T-helper 17 cell (primary cell): ENCODE measurements around the gene CSF1. TPM values are rescaled to one million over a fixed set of nuclear protein-coding genes. Genes with fewer than 3 reads are reported as not detected.
"Not testable (repeated sequence)": the region's sequence is repeated elsewhere in the genome, so short reads cannot be mapped to it uniquely, and the experiment has no call there.

Experiments
- ATAC-seq: fragments of 150-1000 bp; cut with Tn5 transposase; 2 replicates; pipeline ENCODE4 v1.10.0; 2021; ENCODE audit warnings: mild to moderate bottlenecking, moderate library complexity
- DNase-seq, 3 donors: peaks; one replicate each; pipeline versions ENCODE4 v3.0.0 to v3.0.0-alpha.2; 2020 to 2021
- H3K9me3 ChIP-seq: one replicate; pipeline ENCODE4 v1.7.0; 2013; ENCODE audit warnings: low read length, mild to moderate bottlenecking; ENCODE audit not compliant: control insufficient read depth, poor library complexity, severe bottlenecking
- H3K27ac Mint-ChIP-seq: one replicate; pipeline ENCODE4 v1.8.0; 2022; ENCODE audit warnings: mild to moderate bottlenecking, moderate library complexity, mixed read lengths
- H3K27me3 Mint-ChIP-seq: one replicate; pipeline ENCODE4 v1.8.0; 2022; ENCODE audit warnings: mixed read lengths
- H3K36me3 Mint-ChIP-seq: one replicate; pipeline ENCODE4 v1.8.0; 2022; ENCODE audit warnings: low read depth, mixed read lengths
- H3K4me1 Mint-ChIP-seq: one replicate; pipeline ENCODE4 v1.8.0; 2022; ENCODE audit warnings: mild to moderate bottlenecking, mixed read lengths
- H3K4me3 Mint-ChIP-seq: one replicate; pipeline ENCODE4 v1.8.0; 2022; ENCODE audit warnings: mild to moderate bottlenecking, moderate library complexity, mixed read lengths
- total RNA-seq, 4 donors: library from RNA in 2 of 4; stranded (reverse) in 2 of 4; gene quantifications; one replicate each; pipeline ENCODE4 v1.2.3 and lab custom pipeline; 2022 to 2026

CSF1 gene
- total RNA-seq, 2 donors from 2014 or later = 15.4 to 20.3 TPM

DNA sequence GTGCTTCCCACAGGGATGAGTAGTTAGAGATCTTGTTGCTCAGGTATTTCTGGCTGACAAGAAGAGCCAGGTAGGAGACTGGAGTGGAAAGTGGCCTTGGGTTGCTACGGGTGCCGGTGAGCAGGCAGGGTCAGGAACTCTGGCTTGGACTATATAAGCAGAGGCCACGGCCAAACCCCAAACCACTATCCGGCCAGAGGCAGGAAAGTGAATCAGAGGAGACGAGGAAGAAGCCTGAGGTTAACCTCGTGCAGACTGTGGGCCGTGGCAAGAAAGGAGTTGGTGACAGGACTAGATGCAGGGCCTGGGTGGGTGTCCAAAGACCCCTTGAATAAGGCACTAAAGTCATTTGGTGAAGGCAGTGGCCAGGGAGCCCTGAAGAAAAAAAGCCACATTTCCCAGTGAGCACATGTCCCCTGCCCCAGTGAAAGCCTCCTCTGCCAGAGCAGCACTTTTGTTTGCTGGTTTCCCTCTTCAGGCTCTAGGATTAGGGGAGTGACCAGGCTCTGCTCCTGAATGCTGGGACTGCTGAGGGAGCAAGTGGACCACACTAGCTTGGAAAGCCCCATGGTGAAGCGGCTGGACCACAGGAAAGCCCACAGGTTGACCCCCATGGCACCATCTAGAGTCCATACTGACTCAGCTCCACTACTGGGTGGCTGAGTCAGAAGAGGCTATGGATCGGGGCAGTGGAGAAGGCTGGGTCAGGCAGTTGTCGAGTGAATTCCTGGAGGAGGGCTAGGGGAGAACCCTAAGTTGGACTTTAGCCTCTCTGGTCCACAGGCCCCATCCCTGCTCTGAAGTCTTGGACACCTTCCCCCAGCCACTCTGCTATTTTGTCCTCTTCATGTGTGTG is 23.4 kb downstream of the CSF1 start:
- H3K27ac Mint-ChIP-seq = peak overlapping the region; percentile 27
- DNase-seq (no peak), ATAC-seq (peak; percentile 35)
- peaks cover 2% of the 10 kb centered on the region for H3K36me3 Mint-ChIP-seq
- H3K9me3 ChIP-seq = no peaks in the 10 kb centered on the region
- no peaks in the 10 kb centered on the region for H3K27me3 Mint-ChIP-seq
- peaks cover 6% of the 10 kb centered on the region for H3K4me1 Mint-ChIP-seq
- H3K4me3 Mint-ChIP-seq = no peak overlapping the region

- Mint-ChIP-seq H3K4me1 (peaks cover 6% of the 10 kb centered on the region), H3K27me3 (no peaks in the 10 kb centered on the region), H3K4me3 (no peak overlapping the region), H3K27ac (no peak overlapping the region), H3K36me3 (no peaks in the 10 kb centered on the region)
- DNase-seq (no peak), ATAC-seq (no peak)
- no peaks in the 10 kb centered on the region for H3K9me3 ChIP-seq
Measured at GRCh38 chr1:109935451-109935900, 24.8 kb downstream of the CSF1 start.

DNA sequence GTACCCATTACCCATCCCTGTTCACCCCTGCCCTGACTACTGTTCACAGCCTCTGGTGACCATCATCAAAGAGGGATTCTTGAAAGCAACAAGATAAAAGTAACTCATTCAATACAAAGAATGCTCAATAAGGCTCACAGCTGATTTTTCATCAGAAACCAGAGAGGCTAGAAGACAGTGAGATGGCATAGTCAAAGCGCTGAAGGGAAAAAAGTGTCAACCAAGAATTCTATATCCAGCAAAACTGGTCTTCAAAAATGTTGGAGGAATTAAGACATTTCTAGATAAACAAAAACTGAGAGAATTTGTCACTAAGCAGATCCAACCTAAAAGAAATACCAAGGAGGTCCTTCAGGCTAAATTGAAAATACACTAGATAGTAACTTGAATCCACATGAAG is 27.1 kb downstream of the CSF1 start:
- H3K4me1 Mint-ChIP-seq = peaks cover 4% of the 10 kb centered on the region
- DNase-seq = no peak
- H3K27me3 Mint-ChIP-seq = peaks cover 3% of the 10 kb centered on the region
- no peak overlapping the region for H3K27ac Mint-ChIP-seq
- no peak overlapping the region for H3K4me3 Mint-ChIP-seq
- no peak for ATAC-seq
- H3K9me3 ChIP-seq = no peaks in the 10 kb centered on the region
- H3K36me3 Mint-ChIP-seq = no peaks in the 10 kb centered on the region

GRCh38 chr1:109938556-109938955 is 27.9 kb downstream of the CSF1 start:
- Mint-ChIP-seq H3K4me3 (no peak overlapping the region), H3K36me3 (no peaks in the 10 kb centered on the region), H3K27me3 (peaks cover 4% of the 10 kb centered on the region), H3K4me1 (peaks cover 4% of the 10 kb centered on the region), H3K27ac (no peak overlapping the region)
- no peak for DNase-seq
- H3K9me3 ChIP-seq = no peaks in the 10 kb centered on the region
- ATAC-seq = no peak

- H3K9me3 ChIP-seq = no peaks in the 10 kb centered on the region
- no peak for ATAC-seq
- DNase-seq = no peak
- Mint-ChIP-seq H3K27ac (no peak overlapping the region), H3K4me3 (no peak overlapping the region), H3K36me3 (peaks cover 5% of the 10 kb centered on the region), H3K4me1 (peaks cover 5% of the 10 kb centered on the region), H3K27me3 (peaks cover 4% of the 10 kb centered on the region)
Measured at GRCh38 chr1:109942434-109942833, 31.8 kb downstream of the CSF1 start.

GRCh38 chr1:109944541-109944940 is 33.9 kb downstream of the CSF1 start:
- ATAC-seq (no peak), DNase-seq (no peak)
- H3K9me3 ChIP-seq = no peaks in the 10 kb centered on the region
- Mint-ChIP-seq H3K4me3 (no peak overlapping the region), H3K27me3 (peaks cover 4% of the 10 kb centered on the region), H3K36me3 (peaks cover 5% of the 10 kb centered on the region), H3K4me1 (peaks cover 5% of the 10 kb centered on the region), H3K27ac (no peak overlapping the region)

GRCh38 chr1:109946511-109946910 is 35.9 kb downstream of the CSF1 start:
- H3K9me3 ChIP-seq = no peaks in the 10 kb centered on the region
- no peak for ATAC-seq
- Mint-ChIP-seq H3K27me3 (peaks cover 4% of the 10 kb centered on the region), H3K27ac (no peak overlapping the region), H3K4me1 (peaks cover 5% of the 10 kb centered on the region), H3K36me3 (peaks cover 5% of the 10 kb centered on the region), H3K4me3 (no peak overlapping the region)
- DNase-seq = no peak

DNA sequence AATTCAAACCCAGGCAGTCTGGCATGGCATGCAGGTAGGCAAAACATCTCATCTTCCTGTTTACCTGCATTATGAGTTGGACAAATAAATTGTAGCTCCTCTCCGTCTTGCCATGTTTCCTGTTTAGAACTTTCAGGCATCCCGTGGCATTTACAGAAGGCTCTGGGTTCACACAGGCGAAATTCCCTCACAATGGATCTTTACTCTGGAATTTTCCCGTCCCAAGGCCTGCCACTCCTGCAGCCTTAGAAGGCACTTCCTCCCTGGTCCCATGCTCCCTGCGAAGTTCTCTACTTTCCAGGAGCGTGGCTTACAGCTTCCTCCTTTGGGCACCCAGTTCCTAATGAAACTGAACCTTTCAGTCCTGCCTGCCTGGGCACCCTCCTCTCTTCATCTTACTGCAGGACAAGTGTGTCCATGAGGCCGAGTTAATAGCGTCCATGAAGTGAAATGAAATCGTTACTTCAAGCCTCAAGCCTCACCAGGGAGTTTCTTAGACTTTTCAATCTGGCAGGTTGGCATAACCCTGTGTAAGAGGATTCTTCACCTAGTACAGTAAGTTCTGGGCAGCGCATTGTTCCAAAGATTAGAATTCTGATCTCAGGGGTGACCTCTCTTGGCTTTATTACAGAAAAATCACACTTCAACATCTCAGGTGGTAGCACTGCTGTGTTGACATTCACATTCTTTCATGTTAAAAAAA is 37.1 kb downstream of the CSF1 start:
- DNase-seq (no peak), ATAC-seq (no peak)
- no peaks in the 10 kb centered on the region for H3K9me3 ChIP-seq
- Mint-ChIP-seq H3K36me3 (peaks cover 5% of the 10 kb centered on the region), H3K4me3 (no peak overlapping the region), H3K27me3 (peaks cover 1% of the 10 kb centered on the region), H3K4me1 (peaks cover 5% of the 10 kb centered on the region), H3K27ac (peak overlapping the region; percentile 62)

DNA sequence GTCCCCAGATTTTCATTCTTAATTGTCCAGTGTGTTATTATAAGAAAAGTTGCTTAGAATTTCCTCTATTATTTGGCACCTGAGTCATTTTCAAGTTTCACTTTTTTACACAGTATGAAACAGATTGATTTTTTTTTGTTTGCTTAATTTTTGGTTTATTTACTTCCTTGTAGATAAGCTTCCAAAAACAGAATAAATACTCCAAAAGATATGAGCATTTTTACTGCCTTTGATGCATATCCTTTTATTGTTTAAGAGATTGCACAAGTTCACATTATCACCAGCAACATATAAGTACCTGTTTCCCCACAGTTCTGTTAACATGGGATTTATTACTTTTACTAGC is 37.6 kb downstream of the CSF1 start:
- DNase-seq (no peak), ATAC-seq (no peak)
- no peaks in the 10 kb centered on the region for H3K9me3 ChIP-seq
- H3K4me1 Mint-ChIP-seq = peaks cover 5% of the 10 kb centered on the region
- H3K36me3 Mint-ChIP-seq = peaks cover 5% of the 10 kb centered on the region
- no peaks in the 10 kb centered on the region for H3K27me3 Mint-ChIP-seq
- peak overlapping the region; percentile 62 for H3K27ac Mint-ChIP-seq
- H3K4me3 Mint-ChIP-seq = no peak overlapping the region

DNA sequence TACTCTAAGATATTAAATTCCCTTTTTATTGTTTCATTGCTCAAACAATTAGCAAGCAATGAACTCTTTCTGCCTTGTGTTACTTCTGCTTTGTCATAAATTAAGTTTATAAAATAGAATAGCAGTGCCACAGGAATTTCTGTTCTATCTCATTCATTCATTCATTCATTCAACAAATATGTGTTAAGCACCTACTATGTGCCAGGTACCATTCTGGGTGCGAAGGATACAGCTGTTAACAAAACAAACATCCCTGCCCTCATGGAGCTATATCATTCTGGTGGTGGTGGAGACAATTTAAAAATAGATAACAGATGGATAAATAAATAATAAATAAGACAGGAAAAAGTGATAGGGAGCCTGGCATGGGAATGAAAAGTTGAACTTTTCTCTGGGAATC is 39.4 kb downstream of the CSF1 start:
- H3K4me1 Mint-ChIP-seq = no peaks in the 10 kb centered on the region
- no peak overlapping the region for H3K27ac Mint-ChIP-seq
- peaks cover 2% of the 10 kb centered on the region for H3K36me3 Mint-ChIP-seq
- no peaks in the 10 kb centered on the region for H3K27me3 Mint-ChIP-seq
- H3K4me3 Mint-ChIP-seq = no peak overlapping the region
- no peaks in the 10 kb centered on the region for H3K9me3 ChIP-seq
- DNase-seq = no peak
- no peak for ATAC-seq

GRCh38 chr1:109950509-109950908 is 39.9 kb downstream of the CSF1 start:
- H3K4me1 Mint-ChIP-seq = no peaks in the 10 kb centered on the region
- no peak overlapping the region for H3K27ac Mint-ChIP-seq
- H3K27me3 Mint-ChIP-seq = no peaks in the 10 kb centered on the region
- DNase-seq (no peak), ATAC-seq (no peak)
- H3K4me3 Mint-ChIP-seq = no peak overlapping the region
- H3K9me3 ChIP-seq = no peaks in the 10 kb centered on the region
- H3K36me3 Mint-ChIP-seq = peaks cover 2% of the 10 kb centered on the region

- H3K27ac Mint-ChIP-seq, H3K9me3 ChIP-seq, H3K36me3 Mint-ChIP-seq, H3K4me3 Mint-ChIP-seq, ATAC-seq, H3K4me1 Mint-ChIP-seq, H3K27me3 Mint-ChIP-seq, DNase-seq: not testable (repeated sequence)
Measured at GRCh38 chr1:109951501-109951900, 40.9 kb downstream of the CSF1 start.

GRCh38 chr1:109954041-109954512 is 43.4 kb downstream of the CSF1 start:
- no peak overlapping the region for H3K4me3 Mint-ChIP-seq
- DNase-seq (no peak), ATAC-seq (no peak)
- H3K27ac Mint-ChIP-seq = no peak overlapping the region
- H3K4me1 Mint-ChIP-seq = peaks cover 2% of the 10 kb centered on the region
- peaks cover 25% of the 10 kb centered on the region for H3K27me3 Mint-ChIP-seq
- no peaks in the 10 kb centered on the region for H3K36me3 Mint-ChIP-seq
- no peaks in the 10 kb centered on the region for H3K9me3 ChIP-seq

DNA sequence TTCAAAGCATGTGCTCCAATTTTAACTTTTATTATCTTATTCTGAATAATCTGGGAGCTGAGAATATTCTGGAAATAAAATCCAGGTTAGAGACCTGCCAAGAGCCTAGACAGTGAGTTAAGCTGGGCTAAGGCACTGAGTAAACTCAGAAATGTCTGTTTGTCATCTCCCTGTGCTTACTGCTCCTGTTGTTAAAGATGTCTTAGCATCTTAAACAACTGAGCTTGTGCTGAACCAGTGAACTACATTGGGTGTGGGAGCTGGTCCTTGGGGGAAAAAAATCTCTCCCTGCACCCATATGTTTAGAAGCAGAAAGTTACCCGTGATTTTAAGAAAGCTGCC is 49.0 kb downstream of the CSF1 start:
- Mint-ChIP-seq H3K4me1 (peaks cover 4% of the 10 kb centered on the region), H3K4me3 (no peak overlapping the region), H3K27me3 (peaks cover 32% of the 10 kb centered on the region), H3K27ac (no peak overlapping the region), H3K36me3 (peaks cover 3% of the 10 kb centered on the region)
- DNase-seq (no peak), ATAC-seq (no peak)
- H3K9me3 ChIP-seq = no peaks in the 10 kb centered on the region
